Fibroblast of the conjunctiva (primary cell): Measurements from ENCODE around the gene PRSS50.

ENCODE experiments used
- DNase-seq: peaks from one replicate; pipeline ENCODE4 v3.0.0-alpha.2; 2010; ENCODE audit warnings: low read depth

PRSS50 gene

GRCh38 chr3:46725621-46726314 is 8.1 kb upstream of the PRSS50 start:
- peak; percentile 18 for DNase-seq

DNA sequence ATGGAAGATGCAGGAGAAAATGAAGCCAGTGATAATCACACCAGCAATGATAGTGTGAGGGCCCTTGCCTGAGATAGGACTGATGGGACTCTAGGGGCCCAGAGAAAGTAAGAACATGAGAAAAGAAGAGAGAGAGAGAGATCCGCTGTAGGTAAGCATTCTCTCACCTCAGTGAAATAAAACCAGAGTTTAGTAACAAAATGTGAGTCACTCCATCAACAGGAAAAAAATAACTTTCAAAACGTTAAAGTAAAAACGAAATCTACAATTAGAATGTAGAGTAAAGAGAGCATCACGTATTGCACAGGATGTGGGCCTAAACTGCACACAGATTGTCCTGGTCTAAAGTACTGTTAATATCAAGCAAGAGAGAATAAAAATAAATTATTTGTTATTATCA is 6.8 kb upstream of the PRSS50 start:
- no peak for DNase-seq

- no peak for DNase-seq
Measured at GRCh38 chr3:46722443-46722842, 4.8 kb upstream of the PRSS50 start.

GRCh38 chr3:46721009-46721408 is 3.3 kb upstream of the PRSS50 start:
- DNase-seq: no peak

GRCh38 chr3:46719735-46720271 is 2.1 kb upstream of the PRSS50 start:
- DNase-seq: no peak

DNA sequence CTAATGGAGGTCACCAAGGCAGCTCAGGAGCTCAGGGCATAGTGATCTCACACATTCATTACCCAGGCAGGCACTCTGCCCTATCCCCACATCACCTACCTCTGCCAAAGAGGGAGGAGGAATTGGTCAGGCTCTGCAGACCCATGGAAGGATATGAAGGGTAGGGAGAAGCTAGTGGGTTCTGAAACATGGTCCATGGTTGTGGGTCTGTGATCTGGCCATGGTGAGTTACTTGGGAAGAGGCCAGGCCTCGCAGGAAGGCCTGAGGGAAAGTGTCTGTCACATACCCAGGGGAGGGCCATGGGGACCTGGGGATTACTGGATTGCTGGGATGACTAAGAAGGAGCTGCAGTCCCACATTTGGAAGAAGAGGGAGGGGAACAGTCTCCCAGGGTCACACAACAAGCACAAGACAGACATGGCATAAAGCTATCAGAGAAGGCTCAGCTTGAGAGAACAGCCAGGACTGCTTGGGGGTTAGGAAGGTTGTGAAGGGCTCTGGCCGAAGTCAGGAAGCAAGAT is 1.4 kb upstream of the PRSS50 start:
- DNase-seq: no peak

DNA sequence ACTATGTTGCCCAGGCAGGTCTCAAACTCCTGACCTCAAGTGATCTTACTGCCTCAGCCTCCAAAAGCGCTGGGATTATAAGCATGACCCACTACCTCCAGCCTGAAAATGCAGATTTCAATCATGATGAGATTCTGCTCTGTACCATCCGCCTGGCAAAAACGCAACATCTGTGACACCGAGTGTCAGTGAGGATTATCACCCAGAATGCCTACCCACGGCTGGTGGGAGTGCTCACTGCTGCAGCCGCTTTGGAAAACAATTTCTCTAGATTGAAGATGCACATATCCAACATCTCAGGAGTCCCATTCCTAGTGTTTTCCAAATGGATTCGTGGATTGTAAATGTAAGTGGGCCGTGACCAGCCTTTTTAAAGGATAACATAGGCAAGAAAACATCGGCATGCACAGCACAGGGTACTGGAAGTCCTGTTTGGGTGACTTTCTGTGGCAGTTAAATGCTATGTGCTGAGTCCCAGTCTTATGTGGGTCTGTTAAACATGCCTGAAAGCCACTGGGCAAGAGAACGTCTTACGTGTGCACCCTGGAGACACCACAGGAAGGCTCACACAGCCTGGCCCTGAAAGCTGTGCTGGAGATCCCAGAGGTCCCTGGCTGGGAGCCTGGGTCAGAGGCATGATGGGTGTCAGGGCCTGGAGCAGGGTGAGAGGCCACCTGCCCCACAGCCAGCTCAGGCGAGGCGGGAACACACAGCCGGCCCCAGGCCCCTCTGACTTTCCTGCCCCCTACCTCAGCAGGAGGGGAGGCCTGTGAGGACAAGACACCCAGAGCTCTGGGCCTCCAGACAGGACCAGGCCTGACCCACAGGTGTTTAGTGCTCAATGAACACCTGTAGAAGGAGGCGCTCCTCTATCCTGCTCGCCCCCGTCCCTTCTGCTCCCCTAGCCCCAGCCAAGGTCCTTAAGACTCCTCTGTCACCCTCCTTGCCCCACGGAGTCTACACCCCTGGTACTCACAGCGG is 918 bp downstream of the PRSS50 start:
- DNase-seq: no peak

DNA sequence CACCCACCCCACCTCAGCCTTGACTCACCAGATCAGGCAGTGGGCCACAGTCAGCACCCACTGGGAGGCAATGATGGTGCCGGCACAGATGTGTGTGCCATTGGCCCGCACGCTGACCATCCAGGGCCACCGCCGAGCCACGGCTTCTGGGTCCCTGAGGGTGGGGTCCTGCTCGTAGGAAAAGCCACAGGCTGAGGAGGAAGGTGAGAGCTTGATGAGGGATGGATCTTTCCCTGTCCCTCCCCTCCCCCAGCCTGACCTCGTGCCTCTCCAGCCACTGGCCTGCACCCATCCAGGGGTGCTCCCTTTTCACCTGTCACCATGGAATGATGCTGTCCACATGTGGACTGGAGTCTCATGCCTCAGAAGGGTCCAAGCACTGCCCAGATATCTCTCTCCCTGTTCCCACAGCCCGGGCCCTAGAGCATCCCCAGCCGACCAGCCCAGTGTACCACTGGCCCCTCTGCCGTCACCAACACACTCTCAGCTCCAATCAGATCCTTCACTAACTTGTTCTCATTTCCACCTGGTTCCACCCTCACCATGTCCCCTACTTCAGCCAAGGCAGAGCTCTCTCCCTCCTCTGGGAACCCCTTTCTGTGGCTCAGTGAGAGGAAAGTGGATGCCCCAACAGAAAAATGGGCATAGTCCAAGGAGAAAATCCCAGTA is 2.0 kb downstream of the PRSS50 start:
- no peak for DNase-seq

GRCh38 chr3:46714728-46715506 is 2.8 kb downstream of the PRSS50 start:
- DNase-seq: no peak

GRCh38 chr3:46713898-46714552 is 3.6 kb downstream of the PRSS50 start:
- DNase-seq: no peak

DNA sequence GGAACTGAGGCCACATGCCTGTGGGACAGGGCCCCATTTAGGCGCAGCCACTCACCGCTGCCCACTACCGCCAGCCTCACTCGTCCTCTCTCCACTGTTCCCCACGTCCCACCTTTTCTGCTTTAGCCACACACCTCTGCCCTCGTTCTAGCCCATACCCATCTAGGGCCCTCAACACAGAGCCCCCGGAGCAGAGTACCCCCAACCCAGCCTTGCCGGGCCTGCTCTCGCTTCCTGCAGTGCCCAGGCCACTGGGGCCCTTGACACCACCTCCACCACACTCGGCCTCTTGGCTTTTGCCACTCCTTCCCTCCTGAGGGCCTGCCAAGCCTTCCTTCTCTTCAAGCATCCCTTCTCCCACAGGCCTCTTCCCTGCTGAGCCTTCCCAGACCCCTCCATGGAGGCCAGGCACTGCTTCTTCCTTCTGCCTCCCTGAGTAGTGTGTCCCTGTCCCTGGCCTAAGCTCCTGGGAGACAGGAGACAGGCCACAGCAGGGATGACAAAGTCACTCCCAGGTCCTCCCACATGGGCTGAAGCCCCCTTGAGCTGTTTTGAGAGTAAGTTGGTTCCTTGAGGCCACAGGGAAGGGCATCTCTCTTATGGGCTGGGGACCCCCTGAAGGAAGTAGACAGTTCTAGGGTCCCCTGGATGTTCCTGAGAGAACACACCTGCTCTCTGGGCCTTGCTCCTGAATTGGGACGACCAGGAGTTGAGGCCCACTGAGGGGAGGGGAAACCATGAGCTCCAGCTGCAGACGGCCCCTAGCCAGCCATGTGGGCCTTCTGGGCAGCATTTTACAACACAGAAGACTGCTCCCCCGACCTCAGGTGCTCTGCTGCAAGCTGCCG is 4.4 kb downstream of the PRSS50 start:
- no peak for DNase-seq

DNA sequence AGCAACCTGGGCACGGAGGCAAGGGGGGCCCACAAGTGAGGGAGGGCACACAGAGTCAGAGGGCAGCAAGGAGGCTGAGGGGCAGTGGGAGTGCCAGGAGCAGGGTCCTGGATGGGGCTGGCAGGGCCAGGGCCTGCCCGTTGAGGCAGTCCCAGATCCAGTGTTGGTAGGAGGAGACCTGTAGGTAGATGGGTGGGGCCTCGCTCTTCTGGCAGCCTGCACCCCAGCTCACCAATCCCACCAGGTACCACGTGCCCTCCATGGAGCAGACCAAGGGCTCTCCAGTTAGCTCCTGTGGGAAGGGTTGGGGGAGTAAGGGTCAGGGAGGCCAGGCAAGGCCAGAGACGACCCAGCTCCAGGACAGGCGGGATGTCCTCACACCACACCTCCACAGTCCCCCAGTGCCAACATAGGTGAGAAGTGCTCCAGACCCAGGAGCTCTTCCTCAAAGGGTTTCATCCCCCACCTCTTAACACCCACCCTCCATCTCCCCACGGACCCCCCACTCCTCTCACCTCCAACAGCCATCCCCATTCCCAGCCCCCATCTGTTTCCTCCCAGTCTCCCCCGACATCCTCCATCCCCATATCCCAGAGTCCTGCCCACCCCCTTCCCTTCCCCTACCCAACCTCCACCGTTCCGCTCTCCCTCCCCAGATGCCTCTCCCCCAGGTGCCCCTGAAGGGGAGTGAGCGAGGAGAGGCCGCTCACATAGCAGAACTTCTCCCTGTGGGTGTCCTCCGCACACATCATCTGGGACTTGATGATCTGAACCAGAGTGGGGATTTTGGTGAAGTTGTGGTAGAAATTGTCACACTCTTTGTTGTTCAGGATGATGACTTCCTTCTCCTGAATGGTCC is 5.2 kb downstream of the PRSS50 start:
- DNase-seq: no peak

DNA sequence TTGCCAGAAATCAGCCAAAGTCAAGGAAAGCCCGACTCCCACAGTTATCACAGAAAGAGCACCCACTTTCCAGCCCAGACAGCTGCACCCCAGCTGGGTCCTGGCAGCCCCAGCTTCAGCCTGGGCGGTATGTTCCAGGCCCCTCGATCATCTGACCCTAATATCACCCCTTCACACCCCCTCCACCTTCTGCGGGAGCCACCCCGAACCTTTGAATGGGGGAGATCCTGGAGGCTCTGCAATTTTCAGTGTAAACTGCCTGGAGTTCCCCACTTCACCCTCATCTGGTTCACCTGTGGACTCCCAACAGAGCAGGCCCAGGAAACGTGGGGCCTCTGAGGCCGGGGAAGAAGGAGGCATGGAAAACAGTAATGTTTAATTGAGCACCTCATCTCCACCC is 5.9 kb downstream of the PRSS50 start:
- no peak for DNase-seq

DNA sequence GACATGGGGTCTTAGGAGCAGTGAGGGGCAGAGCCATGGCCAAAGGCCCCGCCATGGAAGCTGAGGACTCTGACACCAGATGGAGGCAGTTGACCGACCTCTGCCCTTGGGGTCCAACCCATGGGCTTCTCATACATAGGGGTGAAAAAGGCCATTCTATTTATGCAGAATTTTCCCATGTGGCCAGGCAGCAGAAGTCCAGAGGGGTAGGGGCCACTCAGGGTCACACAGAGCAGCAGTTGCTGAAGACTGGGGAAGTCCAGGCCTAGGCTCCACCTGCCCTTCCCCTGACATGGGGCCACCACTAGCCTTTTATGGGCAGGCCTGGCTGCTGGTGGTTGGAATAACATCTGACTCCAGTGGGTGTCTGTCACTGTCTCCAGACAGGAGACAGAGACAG is 6.4 kb downstream of the PRSS50 start:
- DNase-seq: no peak

- no peak for DNase-seq
Measured at GRCh38 chr3:46710671-46711295, 6.9 kb downstream of the PRSS50 start.

DNA sequence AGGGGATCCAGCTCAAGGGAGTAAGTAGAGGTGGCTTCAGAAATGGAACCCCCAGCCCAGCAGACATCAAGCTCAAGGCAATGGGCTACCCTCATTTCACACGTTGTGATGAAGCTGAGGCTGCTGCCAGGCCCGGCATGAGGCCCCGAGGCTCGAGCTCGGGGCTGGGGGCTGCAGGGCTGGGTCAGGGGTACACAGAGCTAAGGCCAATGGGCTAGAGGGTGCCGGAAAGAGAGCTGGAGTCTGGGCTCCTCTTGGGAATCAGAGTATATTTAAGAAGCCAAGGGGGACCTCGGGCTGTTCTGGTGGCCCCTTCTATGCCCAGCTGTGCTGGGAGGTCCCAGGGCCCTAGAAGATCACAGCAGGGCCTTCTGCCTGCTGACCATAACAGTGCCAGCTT is 7.4 kb downstream of the PRSS50 start:
- DNase-seq: no peak

DNA sequence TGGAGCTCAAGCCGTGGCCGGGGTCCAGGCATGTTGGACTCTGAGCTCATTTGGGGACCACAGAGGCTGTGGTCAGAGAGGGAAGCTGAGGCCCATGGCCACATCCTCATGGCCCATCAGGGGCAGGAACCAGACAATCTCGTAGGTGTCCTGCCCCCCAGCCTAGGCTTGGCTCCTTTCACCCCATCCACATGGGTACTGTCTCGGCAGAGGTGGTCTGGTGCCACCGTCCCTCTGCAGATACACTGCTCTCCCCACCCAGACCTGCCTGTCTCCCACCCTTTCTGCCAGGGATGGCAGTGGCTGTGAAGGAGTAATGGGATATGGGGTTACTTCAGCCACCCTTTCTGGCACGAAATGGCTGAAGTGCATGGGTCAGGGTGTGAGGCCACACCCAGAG is 7.9 kb downstream of the PRSS50 start:
- no peak for DNase-seq

- no peak for DNase-seq
Measured at GRCh38 chr3:46709157-46709654, 8.5 kb downstream of the PRSS50 start.
